ENCODE measurements around the gene PCDHA7.

GRCh38 chr5:140791089-140791488 is 43.0 kb upstream of the PCDHA7 start:
- TF ChIP-seq CTCF (IDR thresholded peaks at IDR 0.05): no peak
- TF ChIP-seq POLR2A (IDR thresholded peaks at IDR 0.05; ENCODE audit: low read depth): no peak

All from esophagus muscularis mucosa (tissue), 3 donors.